H9 (cell line): ENCODE measurements around the gene AIMP2. TPM values are rescaled to one million over a fixed set of nuclear protein-coding genes. Genes with fewer than 3 reads are reported as not detected.

ENCODE experiments used
- DNase-seq: peaks from one replicate; pipeline ENCODE4 v3.0.0-alpha.2; 2017
- H2AFZ ChIP-seq: one replicate; pipeline ENCODE4 v1.6.1; 2013; ENCODE audit warnings: mild to moderate bottlenecking, low read length, control low read depth, moderate library complexity
- H2AK5ac ChIP-seq: 2 replicates; pipeline ENCODE4 v1.6.1; 2013; ENCODE audit warnings: low read length, control low read depth, mixed read lengths; ENCODE audit not compliant: insufficient read length
- H2BK120ac ChIP-seq: one replicate; pipeline ENCODE4 v1.6.1; 2013; ENCODE audit warnings: low read depth, mild to moderate bottlenecking, low read length, control low read depth, inconsistent platforms; ENCODE audit not compliant: poor library complexity, severe bottlenecking
- H2BK12ac ChIP-seq: 2 replicates; pipeline ENCODE4 v1.6.1; 2013; ENCODE audit warnings: low read length, control low read depth, mixed read lengths, low read depth; ENCODE audit not compliant: insufficient read length
- H2BK15ac ChIP-seq: 2 replicates; pipeline ENCODE4 v1.6.1; 2013; ENCODE audit warnings: low read depth, low read length, control low read depth
- H2BK20ac ChIP-seq: one replicate; pipeline ENCODE4 v1.6.1; 2013; ENCODE audit warnings: low read depth, mild to moderate bottlenecking, low read length, control low read depth, inconsistent platforms; ENCODE audit not compliant: poor library complexity, severe bottlenecking
- H2BK5ac ChIP-seq: 2 replicates; pipeline ENCODE4 v1.6.1; 2013; ENCODE audit warnings: low read length, control low read depth, mixed read lengths; ENCODE audit not compliant: insufficient read length
- H3K14ac ChIP-seq: 2 replicates; pipeline ENCODE4 v1.6.1; 2013; ENCODE audit warnings: low read length, control low read depth; ENCODE audit not compliant: insufficient read depth
- H3K18ac ChIP-seq: 2 replicates; pipeline ENCODE4 v1.6.1; 2013; ENCODE audit warnings: low read depth, mild to moderate bottlenecking, mixed read lengths, low read length, control low read depth; ENCODE audit not compliant: insufficient read length
- H3K23ac ChIP-seq: 2 replicates; pipeline ENCODE4 v1.6.1; 2013; ENCODE audit warnings: low read length, control low read depth, mixed read lengths, low read depth; ENCODE audit not compliant: insufficient read length
- H3K23me2 ChIP-seq: 2 replicates; pipeline ENCODE4 v1.6.1; 2013; ENCODE audit warnings: low read depth, mild to moderate bottlenecking, mixed read lengths, low read length, control low read depth; ENCODE audit not compliant: insufficient read length, poor library complexity, severe bottlenecking
- H3K27ac ChIP-seq: 2 replicates; pipeline ENCODE4 v1.5.1; 2013; ENCODE audit warnings: low read length, control low read depth, mixed read lengths, low read depth; ENCODE audit not compliant: insufficient read length
- H3K27me3 ChIP-seq: 2 replicates; pipeline ENCODE4 v1.6.1; 2013; ENCODE audit warnings: low read length, control low read depth, inconsistent platforms; ENCODE audit not compliant: insufficient read depth
- H3K4ac ChIP-seq: 2 replicates; pipeline ENCODE4 v1.6.1; 2013; ENCODE audit warnings: low read depth, mild to moderate bottlenecking, control low read depth, inconsistent platforms, low read length, moderate library complexity
- H3K4me1 ChIP-seq: 2 replicates; pipeline ENCODE4 v1.6.1; 2013; ENCODE audit warnings: low read length, control low read depth, inconsistent platforms; ENCODE audit not compliant: insufficient read depth
- H3K4me2 ChIP-seq: 2 replicates; pipeline ENCODE4 v1.6.1; 2013; ENCODE audit warnings: low read length, control low read depth, mixed read lengths; ENCODE audit not compliant: insufficient read length, insufficient read depth
- H3K56ac ChIP-seq: 2 replicates; pipeline ENCODE4 v1.6.1; 2013; ENCODE audit warnings: low read depth, mild to moderate bottlenecking, mixed read lengths, low read length, control low read depth; ENCODE audit not compliant: insufficient read length
- H3K79me1 ChIP-seq: 2 replicates; pipeline ENCODE4 v1.6.1; 2013; ENCODE audit warnings: low read depth, mild to moderate bottlenecking, moderate library complexity, low read length, control low read depth, inconsistent platforms; ENCODE audit not compliant: insufficient read depth, poor library complexity, severe bottlenecking
- H3K79me2 ChIP-seq: 2 replicates; pipeline ENCODE4 v1.6.1; 2013; ENCODE audit warnings: low read length, control low read depth, inconsistent platforms; ENCODE audit not compliant: insufficient read depth
- H3K9ac ChIP-seq: 2 replicates; pipeline ENCODE4 v1.6.1; 2013; ENCODE audit warnings: low read length, control low read depth, mixed read lengths; ENCODE audit not compliant: insufficient read length; ENCODE audit errors: extremely low read depth
- H3K9me3 ChIP-seq: one replicate; pipeline ENCODE4 v1.6.1; 2013; ENCODE audit warnings: low read depth, low read length, inconsistent platforms; ENCODE audit not compliant: control insufficient read depth
- H3T11ph ChIP-seq: one replicate; pipeline ENCODE4 v1.6.1; 2013; ENCODE audit warnings: mild to moderate bottlenecking, low read length, control low read depth, inconsistent platforms
- H4K20me1 ChIP-seq: one replicate; pipeline ENCODE4 v1.6.1; 2013; ENCODE audit not compliant: control insufficient read depth, insufficient read length, insufficient read depth
- H4K5ac ChIP-seq: 2 replicates; pipeline ENCODE4 v1.6.1; 2013; ENCODE audit warnings: low read depth, mild to moderate bottlenecking, mixed read lengths, low read length, control low read depth; ENCODE audit not compliant: insufficient read length
- H4K8ac ChIP-seq: replicated peaks from 2 replicates; pipeline ENCODE4 v1.6.1; 2013; ENCODE audit warnings: low read length, control low read depth, mixed read lengths, low read depth; ENCODE audit not compliant: insufficient read length
- H4K91ac ChIP-seq: 2 replicates; pipeline ENCODE4 v1.6.1; 2013; ENCODE audit warnings: low read depth, mild to moderate bottlenecking, moderate library complexity, mixed read lengths, low read length, control low read depth; ENCODE audit not compliant: insufficient read length
- H3K27ac Mint-ChIP-seq, 3 experiments: 2 replicates in 2 of 3; 3 replicates in 1 of 3; pipeline ENCODE4 v1.8.0; 2020 to 2021; ENCODE audit warnings: mixed read lengths in 3 of 3, mild to moderate bottlenecking in 1 of 3, moderate library complexity in 1 of 3
- H3K27me3 Mint-ChIP-seq: 2 replicates; pipeline ENCODE4 v1.8.0; 2021; ENCODE audit warnings: low read depth, mild to moderate bottlenecking, moderate library complexity, mixed read lengths
- H3K36me3 Mint-ChIP-seq, 3 experiments: 2 replicates in 2 of 3; 3 replicates in 1 of 3; pipeline ENCODE4 v1.8.0; 2020 to 2021; ENCODE audit warnings: low read depth in 3 of 3, mixed read lengths in 3 of 3; ENCODE audit not compliant: insufficient read depth in 1 of 3
- H3K4me1 Mint-ChIP-seq, 2 experiments: 2 replicates each; pipeline ENCODE4 v1.8.0; 2020; ENCODE audit warnings: mixed read lengths in 2 of 2
- H3K4me3 Mint-ChIP-seq, 2 experiments: 2 replicates in 1 of 2; 3 replicates in 1 of 2; pipeline ENCODE4 v1.8.0; 2020 to 2021; ENCODE audit warnings: mild to moderate bottlenecking in 2 of 2, mixed read lengths in 2 of 2, moderate library complexity in 1 of 2
- H3K9me3 Mint-ChIP-seq, 2 experiments: 2 replicates in 1 of 2; 3 replicates in 1 of 2; pipeline ENCODE4 v1.8.0; 2020; ENCODE audit warnings: mild to moderate bottlenecking in 2 of 2, mixed read lengths in 2 of 2, moderate library complexity in 1 of 2
- WGBS: extraction: QIAGEN DNeasy Blood & Tissue Kit; methylation state at CpG from one replicate; pipeline ENCODE4 v1.1.7; 2013; ENCODE audit warnings: missing lambda C conversion rate, low lambda C conversion rate, mixed read lengths; ENCODE audit not compliant: insufficient read length; ENCODE audit errors: extremely low coverage; 5-methylcytosine and 5-hydroxymethylcytosine counted together
- total RNA-seq: library from RNA; stranded (reverse); gene quantifications from 2 replicates; pipeline ENCODE4 v1.2.1, GENCODE V29; 2021
- TF ChIP-seq, protein P1 (sequence below): fragments of 200-600 bp; sonication (generic); conservative IDR thresholded peaks from 3 replicates; pipeline ENCODE4 v1.8.0; 2021; ENCODE audit warnings: antibody characterized with exemption, mild to moderate bottlenecking

AIMP2 gene
- total RNA-seq, 1 experiment from 2014 or later: 78.2 TPM

DNA sequence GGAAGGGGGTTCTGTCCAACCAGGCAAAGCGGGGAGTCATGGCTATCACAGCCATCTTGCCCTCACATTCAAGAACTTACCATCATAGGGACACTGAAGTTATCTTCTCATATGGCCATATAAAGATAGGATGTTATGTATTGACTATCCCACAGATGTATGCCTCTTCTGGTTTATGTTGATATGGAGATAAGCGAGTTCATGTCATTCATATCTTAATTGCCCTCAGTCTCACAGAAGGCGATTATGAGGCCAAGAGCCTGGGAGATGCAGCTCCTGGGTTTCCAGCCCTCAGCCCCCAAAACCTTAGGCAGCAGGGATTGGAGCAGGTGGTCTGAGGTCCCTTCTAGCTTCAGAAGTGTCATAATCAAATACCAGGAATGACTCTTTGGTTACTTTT lies 13.6 kb downstream of the AIMP2 start:
- no peak for DNase-seq

More for the DNA sequence above, 13.6 kb downstream of the AIMP2 start:
- no peaks in the 10 kb centered on the region for H4K20me1 ChIP-seq
- H3K27ac ChIP-seq: no peak overlapping the region
- H4K5ac ChIP-seq: no peak overlapping the region
- Mint-ChIP-seq H3K27ac (no peak overlapping the region), H3K4me3 (no peak overlapping the region), H3K4me1 (peaks cover 2 to 4% of the 10 kb centered on the region in 2 experiments; a peak in 1 of 4 replicates), H3K27me3 (no peaks in the 10 kb centered on the region), H3K36me3 (peaks cover 71 to 99% (median 98%) of the 10 kb centered on the region in 3 experiments), H3K9me3 (no peaks in the 10 kb centered on the region)
- no peaks in the 10 kb centered on the region for H3K79me1 ChIP-seq
- H4K91ac ChIP-seq: no peak overlapping the region
- H3K4me2 ChIP-seq: no peak overlapping the region
- no peak overlapping the region for H4K8ac ChIP-seq
- H3K14ac ChIP-seq: no peak overlapping the region
- no peak overlapping the region for H2AFZ ChIP-seq
- H3T11ph ChIP-seq: no peak overlapping the region
- H3K79me2 ChIP-seq: no peaks in the 10 kb centered on the region
- no peak overlapping the region for H3K4ac ChIP-seq
- TF ChIP-seq, protein P1, sequence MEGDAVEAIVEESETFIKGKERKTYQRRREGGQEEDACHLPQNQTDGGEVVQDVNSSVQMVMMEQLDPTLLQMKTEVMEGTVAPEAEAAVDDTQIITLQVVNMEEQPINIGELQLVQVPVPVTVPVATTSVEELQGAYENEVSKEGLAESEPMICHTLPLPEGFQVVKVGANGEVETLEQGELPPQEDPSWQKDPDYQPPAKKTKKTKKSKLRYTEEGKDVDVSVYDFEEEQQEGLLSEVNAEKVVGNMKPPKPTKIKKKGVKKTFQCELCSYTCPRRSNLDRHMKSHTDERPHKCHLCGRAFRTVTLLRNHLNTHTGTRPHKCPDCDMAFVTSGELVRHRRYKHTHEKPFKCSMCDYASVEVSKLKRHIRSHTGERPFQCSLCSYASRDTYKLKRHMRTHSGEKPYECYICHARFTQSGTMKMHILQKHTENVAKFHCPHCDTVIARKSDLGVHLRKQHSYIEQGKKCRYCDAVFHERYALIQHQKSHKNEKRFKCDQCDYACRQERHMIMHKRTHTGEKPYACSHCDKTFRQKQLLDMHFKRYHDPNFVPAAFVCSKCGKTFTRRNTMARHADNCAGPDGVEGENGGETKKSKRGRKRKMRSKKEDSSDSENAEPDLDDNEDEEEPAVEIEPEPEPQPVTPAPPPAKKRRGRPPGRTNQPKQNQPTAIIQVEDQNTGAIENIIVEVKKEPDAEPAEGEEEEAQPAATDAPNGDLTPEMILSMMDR: no peak
- H3K9me3 ChIP-seq: no peaks in the 10 kb centered on the region
- no peak overlapping the region for H3K18ac ChIP-seq
- no peak overlapping the region for H2AK5ac ChIP-seq
- no peak overlapping the region for H2BK120ac ChIP-seq
- H3K23me2 ChIP-seq: no peaks in the 10 kb centered on the region
- H3K56ac ChIP-seq: no peak overlapping the region
- no peak overlapping the region for H3K9ac ChIP-seq
- H2BK5ac ChIP-seq: no peak overlapping the region
- no CpG with 5 or more reads among the region's 3 CpGs for WGBS
- no peak overlapping the region for H2BK15ac ChIP-seq
- H3K4me1 ChIP-seq: no peaks in the 10 kb centered on the region
- no peak overlapping the region for H2BK20ac ChIP-seq
- H3K23ac ChIP-seq: no peak overlapping the region
- no peak overlapping the region for H2BK12ac ChIP-seq
- no peaks in the 10 kb centered on the region for H3K27me3 ChIP-seq
